CD4-positive, alpha-beta T cell treated with Interleukin-15 for 1 hour (primary cell): Measurements from ENCODE around the gene GPR61.

Source experiments
- DNase-seq: peaks from one replicate; pipeline ENCODE4 v3.0.0-alpha.2; 2020

The GPR61 gene, protein sequence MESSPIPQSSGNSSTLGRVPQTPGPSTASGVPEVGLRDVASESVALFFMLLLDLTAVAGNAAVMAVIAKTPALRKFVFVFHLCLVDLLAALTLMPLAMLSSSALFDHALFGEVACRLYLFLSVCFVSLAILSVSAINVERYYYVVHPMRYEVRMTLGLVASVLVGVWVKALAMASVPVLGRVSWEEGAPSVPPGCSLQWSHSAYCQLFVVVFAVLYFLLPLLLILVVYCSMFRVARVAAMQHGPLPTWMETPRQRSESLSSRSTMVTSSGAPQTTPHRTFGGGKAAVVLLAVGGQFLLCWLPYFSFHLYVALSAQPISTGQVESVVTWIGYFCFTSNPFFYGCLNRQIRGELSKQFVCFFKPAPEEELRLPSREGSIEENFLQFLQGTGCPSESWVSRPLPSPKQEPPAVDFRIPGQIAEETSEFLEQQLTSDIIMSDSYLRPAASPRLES

DNA sequence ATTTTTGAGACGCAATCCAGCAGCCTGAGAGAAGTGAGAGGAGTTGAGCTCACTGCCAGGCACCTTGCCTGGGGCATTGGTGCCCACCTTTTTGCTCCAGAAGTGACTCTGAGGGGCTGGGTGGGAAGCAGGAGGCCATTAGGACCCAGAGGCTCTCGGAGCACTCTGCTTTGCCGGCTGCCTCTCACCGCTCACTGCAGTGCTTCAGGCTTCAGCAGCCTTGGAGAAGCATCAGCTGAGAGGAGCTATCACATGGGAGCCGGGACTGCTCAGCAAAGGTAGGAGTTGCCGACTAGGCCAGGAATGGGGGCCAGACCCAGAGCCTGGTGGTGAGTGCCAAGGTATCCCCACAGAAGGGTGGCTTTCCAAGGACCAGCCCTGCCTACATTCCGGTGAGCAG lies at the start of gene GPR61:
GPR61 (plus strand) TSS at position 197 of the 400 bp plus-strand sequence. CDS start 3,151 bp downstream, outside the sequence.
- DNase-seq: no peak

DNA sequence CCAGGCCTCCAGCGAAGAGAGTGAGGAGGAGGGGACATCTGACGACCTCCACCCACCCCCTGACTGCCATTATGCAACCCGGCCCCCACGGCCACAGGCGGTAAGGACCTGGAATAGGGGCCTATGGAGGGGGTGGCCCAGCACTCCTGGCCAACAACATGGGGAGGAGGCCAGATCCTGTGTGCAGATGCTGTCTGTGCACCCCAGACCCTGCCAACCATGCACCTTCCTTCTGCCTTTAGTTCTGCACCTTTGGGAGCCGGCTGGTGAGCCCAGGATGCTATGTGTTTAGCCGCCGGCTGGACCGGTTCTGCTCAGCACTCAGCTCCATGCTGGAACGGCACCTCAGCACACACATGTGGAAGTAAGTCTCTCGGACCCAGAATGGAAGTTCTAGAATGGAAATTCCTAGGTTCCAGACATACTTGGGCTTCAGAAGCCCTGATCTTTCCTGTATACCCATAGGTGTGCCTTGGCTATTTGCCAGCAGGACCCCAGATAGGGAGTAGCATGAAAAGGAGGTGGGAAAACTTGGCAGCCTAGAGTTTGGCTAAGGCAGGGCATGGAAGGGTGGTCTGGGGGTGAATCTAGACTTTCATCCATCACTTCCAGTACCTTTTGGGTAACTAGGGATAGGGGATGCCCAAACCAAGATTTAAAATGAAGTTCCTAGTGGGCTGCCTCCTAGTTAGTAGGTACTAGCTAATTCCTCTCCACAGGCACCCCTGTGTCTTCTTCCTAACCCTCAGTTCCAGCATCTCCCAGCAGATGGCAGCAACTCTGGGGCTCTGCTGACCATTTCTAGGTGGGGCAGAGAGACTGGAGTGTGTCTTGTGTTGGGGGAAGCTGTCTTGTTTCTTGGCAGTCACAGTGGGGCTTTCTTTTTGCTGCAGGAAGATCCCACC lies 49.4 kb upstream of the GPR61 start:
- DNase-seq: peak; percentile 69

DNA sequence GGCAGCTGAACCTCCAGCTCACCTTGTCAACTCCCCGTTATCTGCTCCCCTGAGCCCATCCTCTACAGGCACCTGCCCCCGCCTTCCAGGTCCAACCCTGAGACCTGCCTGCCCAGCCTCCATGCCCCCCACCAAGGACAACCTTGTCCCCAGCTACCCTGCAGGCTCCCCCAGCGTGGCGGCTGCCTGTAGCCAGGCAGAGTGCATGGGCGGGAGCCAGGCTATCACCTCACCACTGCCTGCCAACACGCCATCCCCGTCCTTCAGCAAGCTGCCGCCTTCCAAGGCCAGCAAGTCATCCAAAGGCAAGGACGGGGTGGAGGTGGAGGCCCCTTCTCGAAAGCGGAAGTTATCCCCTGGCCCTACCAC lies 48.8 kb upstream of the GPR61 start:
- DNase-seq: no peak

DNA sequence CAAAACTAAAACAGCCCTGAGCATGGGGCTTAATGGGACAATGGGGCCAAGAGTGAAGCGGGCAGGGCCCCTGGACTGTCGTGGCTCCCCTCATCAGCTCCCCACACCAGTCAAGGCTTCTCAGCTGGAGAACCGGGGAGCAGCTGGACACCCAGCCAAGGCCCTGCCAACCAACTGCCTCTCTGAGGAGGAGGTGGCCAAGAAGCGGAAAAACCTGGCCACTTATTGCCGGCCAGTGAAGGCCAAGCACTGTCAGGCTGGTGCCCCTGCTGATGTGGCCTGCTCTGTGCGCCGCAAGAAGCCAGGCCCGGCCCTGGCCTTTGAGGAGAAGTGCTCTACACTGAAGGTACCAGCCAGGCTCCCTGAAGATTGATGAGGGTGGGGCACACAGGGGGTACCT lies 48.3 kb upstream of the GPR61 start:
- no peak for DNase-seq

DNA sequence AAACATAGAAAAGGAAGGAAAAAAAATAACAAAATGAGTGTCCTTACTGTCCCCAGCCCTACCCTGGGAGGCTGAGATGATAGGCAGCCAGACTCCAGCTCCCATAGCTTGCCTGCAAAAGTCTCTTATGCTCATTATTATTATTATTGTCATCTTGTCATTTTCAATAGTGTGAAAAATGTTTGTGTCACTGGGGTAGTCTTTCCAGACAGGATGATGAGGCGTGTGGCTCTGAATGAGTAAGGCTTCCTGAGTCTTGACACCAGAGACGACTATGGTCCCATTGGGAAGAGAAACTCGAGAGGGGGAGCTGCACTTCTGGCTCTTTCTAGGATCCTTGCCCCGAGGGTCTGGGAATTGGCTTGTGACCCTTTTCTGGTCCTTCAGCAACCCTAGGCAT lies 46.9 kb upstream of the GPR61 start:
- DNase-seq: no peak

DNA sequence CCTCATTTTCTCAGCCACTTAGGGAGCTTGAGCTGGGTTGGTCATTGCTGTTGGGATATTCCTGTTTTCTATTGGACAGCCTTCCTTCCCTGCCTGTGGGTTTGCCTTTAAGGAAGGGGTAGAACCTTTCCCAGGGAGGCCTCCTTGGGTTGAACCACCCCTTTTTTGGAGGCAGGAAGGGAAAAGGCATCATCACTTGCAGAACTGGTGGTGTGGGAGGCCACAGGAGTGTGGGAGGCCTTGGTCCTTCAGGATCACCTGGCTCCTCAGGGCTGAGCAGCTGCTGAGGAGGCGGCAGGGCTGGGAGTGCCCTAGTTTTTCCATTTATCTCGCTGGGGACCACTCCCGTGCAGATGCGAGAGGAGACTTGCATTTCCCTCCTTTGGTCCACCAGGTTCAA lies 46.4 kb upstream of the GPR61 start:
- DNase-seq: no peak

DNA sequence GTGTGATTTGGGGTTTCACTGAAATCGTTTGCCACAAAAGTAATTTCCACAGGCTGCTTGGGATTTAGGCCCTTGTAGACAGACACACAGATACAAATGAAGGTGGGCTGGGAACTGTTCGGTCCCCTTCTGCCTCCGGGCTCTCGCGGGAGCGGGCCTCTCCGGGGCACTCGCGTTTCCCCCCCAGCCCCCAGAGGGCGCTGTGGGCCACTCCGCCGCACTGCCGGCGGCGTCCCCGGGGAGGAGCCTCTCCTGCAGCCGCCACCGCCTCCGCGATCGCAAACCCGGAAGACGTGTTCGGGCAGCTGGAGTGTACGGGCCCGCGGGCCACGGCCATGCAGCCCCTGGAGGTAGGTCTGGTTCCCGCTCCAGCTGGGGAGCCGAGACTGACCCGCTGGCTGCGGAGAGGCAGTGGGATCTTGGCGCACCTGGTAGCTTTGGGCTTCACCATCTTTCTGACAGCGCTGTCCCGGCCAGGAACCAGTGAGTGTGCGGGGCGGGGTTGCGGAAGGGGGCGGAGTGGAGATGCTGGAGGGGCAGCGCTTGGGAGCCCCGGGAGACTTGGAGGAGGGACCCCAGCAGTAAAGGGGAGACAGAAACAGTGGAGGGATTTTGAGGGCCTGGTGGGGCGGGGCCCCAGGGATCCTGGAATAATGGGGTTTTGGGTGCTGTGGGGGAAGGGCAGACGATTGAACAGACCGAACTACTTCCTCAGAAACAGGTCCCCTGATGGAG lies 45.7 kb upstream of the GPR61 start, which contains the start of gene CYB561D1:
CYB561D1 (plus strand) TSS at position 290 of the 735 bp plus-strand sequence; CDS start at position 336, 46 bp downstream.
- DNase-seq: peak; percentile 86

DNA sequence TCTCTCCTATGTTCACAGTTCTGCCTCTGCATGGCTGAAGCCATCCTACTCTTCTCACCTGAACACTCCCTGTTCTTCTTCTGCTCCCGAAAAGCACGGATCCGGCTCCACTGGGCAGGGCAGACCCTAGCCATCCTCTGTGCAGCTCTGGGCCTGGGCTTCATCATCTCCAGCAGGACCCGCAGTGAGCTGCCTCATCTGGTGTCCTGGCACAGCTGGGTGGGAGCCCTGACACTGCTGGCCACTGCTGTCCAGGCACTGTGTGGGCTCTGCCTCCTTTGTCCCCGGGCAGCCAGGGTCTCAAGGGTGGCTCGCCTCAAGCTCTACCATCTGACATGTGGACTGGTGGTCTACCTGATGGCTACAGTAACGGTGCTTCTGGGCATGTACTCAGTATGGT lies 43.9 kb upstream of the GPR61 start:
- DNase-seq: no peak

DNA sequence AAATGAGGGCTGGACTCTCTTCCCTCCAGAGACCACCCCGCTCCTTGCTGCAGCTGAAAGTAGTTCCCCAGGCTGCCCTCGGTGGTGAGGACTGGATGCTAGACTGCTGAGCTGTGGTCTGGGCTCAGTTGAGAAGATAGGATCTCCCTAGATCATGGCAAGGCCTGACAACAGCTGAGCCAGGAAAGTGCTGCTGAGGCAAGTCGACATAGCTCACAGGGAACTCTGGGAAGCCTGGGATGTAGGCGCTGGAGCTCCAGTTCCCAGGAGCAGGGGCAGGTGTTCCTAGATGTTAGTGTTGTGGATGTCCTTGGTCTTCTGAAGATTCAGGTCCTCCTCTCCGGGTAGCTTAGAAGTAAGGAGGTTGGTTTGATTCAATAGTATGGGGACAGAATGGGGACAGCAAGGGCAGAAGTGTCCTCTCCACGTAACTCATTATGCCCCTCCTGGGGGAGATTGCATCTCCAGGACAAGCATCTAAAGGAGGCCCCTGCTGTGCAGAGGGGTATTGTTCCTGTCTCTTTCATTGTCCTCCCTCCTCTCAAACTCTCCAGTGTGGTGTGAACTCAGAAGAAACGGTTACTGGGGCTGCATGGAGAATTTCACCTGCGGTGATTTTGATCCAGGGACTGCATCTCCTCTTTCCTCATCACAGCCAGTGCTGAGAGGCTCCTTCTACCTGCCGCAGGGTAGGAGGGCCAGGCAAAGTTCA lies 42.1 kb upstream of the GPR61 start:
- no peak for DNase-seq

DNA sequence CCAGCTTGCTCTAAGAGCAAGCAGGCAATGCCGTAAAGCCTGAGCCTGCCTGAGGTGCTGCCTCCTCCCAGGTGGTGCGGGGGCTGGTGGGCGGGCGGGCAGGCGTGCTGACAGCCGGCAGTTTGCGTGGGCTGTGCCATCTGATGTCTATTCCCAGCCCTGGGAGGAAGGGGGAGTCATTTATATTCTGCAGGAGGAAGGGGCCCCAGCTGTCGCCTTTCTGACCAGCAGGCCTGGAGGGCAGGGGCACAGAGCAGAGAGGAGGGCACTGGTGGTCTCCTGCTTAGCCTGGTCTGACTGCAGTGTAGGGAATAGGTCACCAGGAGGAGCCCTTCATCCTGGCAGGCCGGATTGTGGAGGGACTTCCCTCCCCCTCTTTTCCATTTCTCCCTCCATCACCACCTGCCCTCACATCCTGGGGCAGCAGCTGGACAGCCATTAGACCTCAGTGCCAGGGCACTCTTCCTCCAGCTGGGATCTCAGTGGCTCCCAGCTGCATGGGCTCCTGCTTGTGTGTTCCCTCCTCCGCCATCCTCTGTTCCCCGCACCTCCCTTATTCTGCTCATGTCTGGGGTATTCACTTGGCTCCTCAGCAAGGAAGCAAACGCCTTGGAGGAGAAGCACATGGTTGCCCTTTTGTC lies 41.4 kb upstream of the GPR61 start:
- no peak for DNase-seq

DNA sequence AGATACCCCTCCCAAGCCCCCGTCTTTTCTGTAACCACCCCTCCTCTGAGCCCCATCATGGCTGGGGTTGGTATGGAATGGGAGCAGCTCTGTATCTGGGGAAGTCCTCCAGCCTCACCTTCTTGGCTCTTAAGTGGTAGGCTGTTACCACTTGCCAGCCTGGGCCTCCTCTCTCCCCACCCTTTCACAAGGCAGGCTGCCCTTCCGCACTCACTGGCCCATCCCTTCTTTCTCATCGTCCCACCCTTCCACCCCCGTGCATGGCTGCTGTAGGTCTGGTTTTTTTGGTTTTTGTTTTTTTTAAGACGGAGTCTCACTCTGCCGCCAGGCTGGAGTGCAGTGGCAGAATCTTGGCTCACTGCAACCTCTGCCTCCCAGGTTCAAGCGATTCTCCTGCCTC lies 40.6 kb upstream of the GPR61 start:
- DNase-seq: no peak

DNA sequence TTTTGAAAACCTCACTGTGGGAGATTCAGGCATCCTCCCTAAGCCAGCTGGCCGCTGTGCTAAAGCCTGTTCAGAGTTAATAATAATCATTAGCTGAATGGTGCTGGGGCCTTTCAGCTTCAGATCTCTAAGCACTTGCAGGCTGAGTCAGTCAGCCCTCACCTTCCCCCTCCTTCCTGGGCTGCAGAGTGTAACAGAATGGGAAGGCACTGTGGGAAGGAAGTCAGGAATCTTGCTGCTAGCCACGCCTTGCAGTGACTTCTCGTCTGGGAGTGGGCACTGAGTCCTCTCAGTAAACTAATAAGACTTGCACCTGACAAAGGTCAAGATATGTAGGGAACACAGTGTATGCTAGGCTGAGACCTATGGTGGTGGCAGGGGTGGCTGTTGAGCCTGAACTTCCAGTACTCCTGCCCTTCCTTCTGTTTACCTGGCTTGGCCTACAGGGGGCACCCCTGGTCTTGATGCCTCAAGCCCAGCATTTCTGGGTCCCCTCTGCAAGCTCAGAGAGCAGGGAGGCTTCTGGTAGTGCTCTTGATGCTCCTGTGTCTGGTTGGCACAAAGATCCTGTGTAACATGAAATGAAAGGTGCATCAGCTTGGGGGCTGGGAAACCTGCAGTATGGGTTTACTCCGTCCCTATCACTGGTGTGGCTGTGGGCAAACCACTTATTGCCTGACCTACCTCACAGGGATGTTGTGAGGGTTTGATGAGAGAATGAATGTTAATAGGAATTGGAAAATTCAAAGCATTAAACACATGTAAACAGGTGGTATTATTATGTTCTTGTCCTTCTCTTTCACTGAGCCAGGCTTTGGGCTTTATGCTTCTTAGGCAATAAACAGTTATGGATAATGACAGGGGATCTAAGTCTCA lies 39.8 kb upstream of the GPR61 start:
- DNase-seq: peak; percentile 59

DNA sequence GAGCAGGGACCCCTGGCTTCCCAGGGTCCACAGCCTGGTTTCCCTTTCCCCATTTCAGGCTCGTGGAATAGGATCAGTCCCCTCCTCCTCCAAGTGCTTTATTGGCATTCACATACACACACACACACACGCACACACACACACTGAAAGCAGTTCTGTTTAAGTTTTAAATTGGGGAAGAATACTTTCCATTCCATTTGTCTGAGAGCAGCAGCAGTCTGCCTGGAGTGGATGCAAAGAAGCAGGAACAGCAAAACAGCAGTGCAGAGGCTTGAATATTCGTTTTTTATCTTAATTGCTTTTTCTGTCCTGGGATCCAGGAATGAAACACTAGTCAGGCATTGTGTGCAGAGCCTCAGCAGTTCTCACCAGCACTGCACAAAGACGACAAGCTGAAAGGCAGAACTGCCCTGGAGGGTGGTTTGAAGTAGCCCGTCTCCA lies 38.7 kb upstream of the GPR61 start:
- no peak for DNase-seq

DNA sequence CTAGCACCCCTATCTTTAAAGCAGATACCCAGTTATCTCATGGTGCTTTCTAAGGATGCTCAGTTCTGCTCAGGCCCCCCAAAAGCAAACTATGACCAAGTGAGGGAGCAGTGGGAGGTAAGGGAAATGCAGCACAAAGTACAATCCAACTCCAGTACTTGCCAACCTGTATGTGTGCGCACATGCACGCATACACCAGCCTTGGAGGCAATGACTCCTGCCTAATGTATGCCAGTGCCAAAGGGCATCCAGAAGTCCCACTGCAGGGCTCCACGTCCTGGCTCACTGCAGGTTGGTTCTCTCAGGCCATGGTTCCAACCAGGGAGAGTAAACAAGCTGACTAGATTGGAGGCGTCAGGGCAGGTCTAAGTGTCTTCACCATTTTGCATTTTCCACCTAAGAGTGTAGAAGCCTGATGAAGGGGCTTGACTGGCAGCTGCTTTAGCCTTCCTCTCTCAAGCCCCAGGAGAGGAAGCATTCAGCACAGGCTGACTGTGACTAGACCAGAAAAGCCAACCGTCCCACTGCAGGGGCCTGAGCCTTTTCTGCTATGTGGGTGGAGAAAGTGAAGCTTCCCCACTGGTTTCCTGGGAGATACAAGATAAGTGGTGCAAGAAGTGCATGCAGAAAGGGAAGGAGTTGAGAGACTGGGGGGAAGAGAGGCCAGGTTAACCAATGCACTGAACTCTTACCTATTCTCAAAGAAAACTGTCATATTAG lies 37.9 kb upstream of the GPR61 start:
- no peak for DNase-seq

DNA sequence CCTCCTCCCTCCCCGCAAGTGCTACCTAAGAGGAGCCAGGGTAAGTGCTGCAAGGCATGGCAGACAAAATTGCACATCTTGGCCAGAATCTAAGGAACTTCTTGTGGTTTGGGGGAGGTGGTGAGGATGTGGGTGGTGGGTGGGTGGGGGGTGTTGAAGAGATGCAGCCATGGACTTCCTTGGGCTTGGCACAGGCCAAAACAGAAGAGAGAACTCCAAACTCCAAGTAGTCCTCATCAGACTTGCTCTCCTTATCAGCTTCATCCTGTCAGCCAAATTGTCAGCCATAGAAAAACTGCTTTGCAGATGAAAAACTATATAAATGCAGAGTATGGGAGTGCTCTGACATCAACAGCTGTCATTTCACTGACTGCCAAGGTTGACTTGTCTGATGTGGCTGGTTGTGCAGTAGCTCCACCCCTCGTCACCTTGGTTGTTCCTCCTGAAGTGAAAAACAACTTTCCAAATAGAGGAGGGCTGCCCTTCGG lies 37.3 kb upstream of the GPR61 start:
- DNase-seq: peak; percentile 72

DNA sequence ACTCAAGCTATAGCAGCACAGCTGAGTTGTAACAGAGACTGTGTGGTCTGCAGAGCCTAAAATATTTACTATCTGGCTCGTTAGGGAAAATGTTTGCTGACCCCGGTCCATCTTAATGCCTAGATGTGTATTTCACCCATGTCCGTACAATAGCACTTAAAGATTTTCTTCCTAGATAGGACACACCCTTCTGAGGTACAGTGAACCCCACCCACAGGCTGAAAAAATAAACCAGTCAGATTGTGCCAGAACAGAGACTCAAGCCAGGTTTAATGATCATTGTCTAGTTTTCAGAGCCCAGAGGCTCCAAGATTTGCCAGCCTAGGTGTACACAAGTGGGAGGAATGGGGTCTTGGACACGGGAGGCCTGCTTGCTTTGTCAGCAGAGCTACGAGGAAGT lies 35.7 kb upstream of the GPR61 start:
- no peak for DNase-seq

DNA sequence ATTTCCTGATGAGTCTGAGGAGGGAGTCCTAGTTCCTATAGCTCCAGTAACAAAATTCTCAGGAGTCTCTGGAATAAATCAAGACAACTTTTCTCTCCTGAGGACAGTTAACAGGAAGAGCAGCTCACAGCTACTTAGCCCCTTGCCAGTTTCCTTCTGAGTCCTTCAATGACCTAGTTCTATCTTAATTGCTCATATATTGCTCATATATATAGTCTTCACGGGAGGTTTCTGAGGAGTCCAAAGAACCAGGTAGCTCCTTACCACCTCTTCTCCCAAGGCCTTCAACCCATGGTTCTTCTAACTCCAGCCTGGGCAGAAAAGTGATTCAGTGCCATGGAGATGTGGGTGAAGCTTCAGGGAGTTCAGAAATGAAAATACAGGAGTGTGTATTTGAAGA lies 34.7 kb upstream of the GPR61 start:
- no peak for DNase-seq

DNA sequence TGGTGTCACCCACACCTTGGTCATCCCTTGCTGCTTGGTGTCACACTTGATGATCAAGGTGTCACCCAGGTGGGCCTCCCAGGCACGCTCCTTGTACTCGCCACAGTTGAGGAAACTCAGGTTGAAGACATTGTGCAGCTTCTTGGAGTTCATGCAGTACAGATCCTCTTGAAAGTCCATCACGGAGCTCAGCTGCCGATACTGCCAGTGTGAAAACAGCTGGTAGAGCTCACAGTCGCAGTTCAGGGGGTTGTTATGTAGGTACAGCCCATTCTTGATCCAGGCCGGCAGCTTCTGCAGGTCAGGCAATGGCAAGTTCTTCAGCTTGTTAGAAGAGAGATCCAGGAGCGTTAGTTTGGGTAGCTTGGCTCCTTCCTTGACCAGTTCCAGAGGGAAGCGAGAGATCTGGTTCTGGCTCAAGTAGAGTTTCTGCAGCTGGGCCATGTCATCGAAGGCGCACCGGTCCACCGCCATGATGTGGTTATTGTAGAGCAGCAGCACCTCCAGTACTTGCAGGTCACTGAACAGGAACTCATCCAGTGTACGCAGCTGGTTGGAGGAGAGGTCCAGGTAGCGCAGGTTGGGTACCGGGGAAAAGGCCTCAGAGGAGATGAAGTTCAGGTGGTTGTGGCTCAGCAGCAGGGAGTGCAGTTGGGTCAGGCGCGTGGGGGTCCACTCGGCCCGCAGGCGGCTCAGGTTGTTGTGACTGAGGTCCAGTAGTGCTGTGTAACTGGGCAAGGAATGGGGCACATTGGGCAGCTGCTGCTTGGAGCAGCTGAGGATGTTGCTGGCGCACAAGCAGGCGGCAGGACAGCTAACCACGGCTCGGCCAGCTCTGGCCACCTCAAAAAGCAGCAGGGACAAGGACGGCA lies 31.4 kb upstream of the GPR61 start:
- DNase-seq: no peak

DNA sequence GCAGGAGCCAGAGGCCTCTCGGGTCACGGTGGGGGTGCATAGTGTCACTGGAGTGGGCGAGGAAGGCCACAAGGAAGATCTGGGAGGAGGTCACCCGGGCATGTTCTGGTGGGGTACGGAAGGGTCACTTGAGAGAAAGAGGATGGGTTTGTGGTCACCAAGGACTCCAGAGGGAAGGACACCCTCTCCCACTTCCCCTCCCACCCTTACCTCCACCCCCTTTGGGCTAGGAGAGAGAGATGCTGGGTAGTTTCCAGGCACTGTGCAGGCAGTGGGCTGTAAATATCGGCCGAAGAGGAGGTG lies 30.8 kb upstream of the GPR61 start:
- DNase-seq: no peak
